Measurements from ENCODE around the gene CD36. TPM values are rescaled to one million over a fixed set of nuclear protein-coding genes. Genes with fewer than 3 reads are reported as not detected.

The CD36 gene
- total RNA-seq, 1 experiment from 2014 or later = 0.28 TPM

- Mint-ChIP-seq H3K27me3 (ENCODE audit: low read depth) (no peaks in the 10 kb centered on the region), H3K4me1 (peaks cover 43 to 57% of the 10 kb centered on the region in 2 experiments), H3K9me3 (no peaks in the 10 kb centered on the region; a peak in 1 of 5 replicates), H3K27ac (peak overlapping the region in 2 of 3 experiments; percentile 14 to 18; a peak in 3 of 7 replicates), H3K36me3 (ENCODE audit: insufficient read depth in 1 of 3, low read depth in 3 of 3) (no peaks in the 10 kb centered on the region), H3K4me3 (no peak overlapping the region)
- Histone ChIP-seq H3K14ac (ENCODE audit: insufficient read depth, low read length) (no peak overlapping the region), H4K5ac (ENCODE audit: insufficient read length, low read depth, low read length) (no peak overlapping the region), H4K20me1 (ENCODE audit: control insufficient read depth, insufficient read depth, insufficient read length) (no peaks in the 10 kb centered on the region), H3K18ac (ENCODE audit: insufficient read length, low read depth, low read length) (no peak overlapping the region), H2AK5ac (ENCODE audit: insufficient read length, low read length) (no peak overlapping the region), H3K56ac (ENCODE audit: insufficient read length, low read depth, low read length) (no peak overlapping the region), H2BK12ac (ENCODE audit: insufficient read length, low read depth, low read length) (no peak overlapping the region), H3K4me1 (ENCODE audit: insufficient read depth, low read length) (peaks cover 11% of the 10 kb centered on the region), H3K79me2 (ENCODE audit: insufficient read depth, low read length) (no peaks in the 10 kb centered on the region), H3K27ac (ENCODE audit: insufficient read length, low read depth, low read length) (no peak overlapping the region), H3K23me2 (ENCODE audit: insufficient read length, low read depth, low read length, poor library complexity, severe bottlenecking) (no peaks in the 10 kb centered on the region), H4K8ac (replicated peaks; ENCODE audit: insufficient read length, low read depth, low read length) (no peak overlapping the region), H2BK15ac (ENCODE audit: low read depth, low read length) (no peak overlapping the region), H3K9ac (ENCODE audit: extremely low read depth, insufficient read length, low read length) (no peak overlapping the region), H3K79me1 (ENCODE audit: insufficient read depth, low read depth, low read length, poor library complexity, severe bottlenecking) (no peaks in the 10 kb centered on the region), H2BK120ac (ENCODE audit: low read depth, low read length, poor library complexity, severe bottlenecking) (no peak overlapping the region), H3K23ac (ENCODE audit: insufficient read length, low read depth, low read length) (no peak overlapping the region), H3K4ac (ENCODE audit: low read depth, low read length) (no peak overlapping the region), H3K4me2 (ENCODE audit: insufficient read depth, insufficient read length, low read length) (no peak overlapping the region), H2AFZ (ENCODE audit: low read length) (no peak overlapping the region), H3T11ph (ENCODE audit: low read length) (no peak overlapping the region), H2BK20ac (ENCODE audit: low read depth, low read length, poor library complexity, severe bottlenecking) (no peak overlapping the region), H3K9me3 (ENCODE audit: control insufficient read depth, low read depth, low read length) (no peaks in the 10 kb centered on the region), H4K91ac (ENCODE audit: insufficient read length, low read depth, low read length) (no peak overlapping the region), H2BK5ac (ENCODE audit: insufficient read length, low read length) (no peak overlapping the region), H3K27me3 (ENCODE audit: insufficient read depth, low read length) (no peaks in the 10 kb centered on the region; the same call in 1 of the 2 replicates)
- no peak for TF ChIP-seq CTCF (conservative IDR thresholded peaks at IDR 0.05)
- no CpG with 5 or more reads among the region's 4 CpGs for WGBS (ENCODE audit: extremely low coverage, insufficient read length, low lambda C conversion rate)
- DNase-seq = no peak
Observed at GRCh38 chr7:80725181-80725611, 86.8 kb downstream of the CD36 start.

Other genes starting within 250 kb of the CD36 start
- not detected in 2 replicates for gene GNAT3, start 126.6 kb upstream of the CD36 start, total RNA-seq (2021)

Measured in H9 (cell line).